H1 (cell line): Measurements from ENCODE around the gene MRAP. TPM values are rescaled to one million over a fixed set of nuclear protein-coding genes. Genes with fewer than 3 reads are reported as not detected.

Experiments
- CTCF ChIA-PET: fragments of 300-600 bp; sonication (Branson Sonifier 250); formaldehyde crosslinking; loops from one replicate; lab custom pipeline; 2021; ENCODE audit not compliant: partially characterized antibody; lab: Charles Lee
- POLR2A ChIA-PET: fragments of 300-600 bp; sonication (Branson Sonifier 250); formaldehyde crosslinking; loops from one replicate; lab custom pipeline; 2021; ENCODE audit warnings: inconsistent platforms; ENCODE audit not compliant: partially characterized antibody; lab: Charles Lee
- DNase-seq, 2 experiments: peaks; one replicate each; pipeline versions ENCODE4 v3.0.0 to v3.0.0-alpha.2; 2010 to 2022; ENCODE audit warnings: low spot score in 2 of 2, low read depth in 1 of 2, mixed read lengths in 1 of 2
- FAIRE-seq: peaks from 2 replicates; lab custom pipeline; 2011; peaks lifted over from hg19 to GRCh38; lab: Jason Lieb, UNC
- H2AFZ ChIP-seq: 2 replicates; pipeline ENCODE4 v1.8.1; 2012; ENCODE audit warnings: low read length, inconsistent platforms
- H2AK5ac ChIP-seq: 2 replicates; pipeline ENCODE4 v1.6.1; 2013; ENCODE audit warnings: low read depth, low read length
- H2BK120ac ChIP-seq: replicated peaks from 2 replicates; pipeline ENCODE3; 2013; ENCODE audit warnings: low read depth, low read length, inconsistent platforms
- H2BK12ac ChIP-seq: 2 replicates; pipeline ENCODE4 v1.6.1; 2013; ENCODE audit warnings: low read depth, low read length
- H2BK15ac ChIP-seq: 2 replicates; pipeline ENCODE4 v1.6.1; 2013; ENCODE audit warnings: low read length
- H2BK20ac ChIP-seq: 2 replicates; pipeline ENCODE4 v1.6.1; 2013; ENCODE audit warnings: low read length
- H2BK5ac ChIP-seq: 2 replicates; pipeline ENCODE4 v1.6.1; 2013; ENCODE audit warnings: low read depth, low read length
- H3K14ac ChIP-seq: 2 replicates; pipeline ENCODE4 v1.6.1; 2013; ENCODE audit warnings: inconsistent platforms; ENCODE audit not compliant: insufficient read length
- H3K18ac ChIP-seq: 2 replicates; pipeline ENCODE4 v1.6.1; 2013; ENCODE audit warnings: low read length; ENCODE audit errors: extremely low read depth
- H3K23ac ChIP-seq: 2 replicates; pipeline ENCODE4 v1.6.1; 2013; ENCODE audit warnings: inconsistent platforms; ENCODE audit not compliant: insufficient read length
- H3K23me2 ChIP-seq: 2 replicates; pipeline ENCODE4 v1.6.1; 2013; ENCODE audit warnings: low read depth, low read length
- H3K27ac ChIP-seq: 2 replicates; pipeline ENCODE4 v1.6.1; 2011; ENCODE audit warnings: low read depth, low read length, inconsistent platforms
- H3K27me3 ChIP-seq, 4 experiments: replicated peaks in 1 of 4; 1 replicate in 1 of 4; 2 replicates in 3 of 4; pipeline versions ENCODE4 v1.6.1 to v1.8.1; 2011 to 2013; ENCODE audit warnings: low read length in 3 of 4, mild to moderate bottlenecking in 3 of 4, inconsistent platforms in 2 of 4, mixed read lengths in 2 of 4, moderate library complexity in 1 of 4; ENCODE audit not compliant: control insufficient read depth in 3 of 4, insufficient read depth in 3 of 4; ENCODE audit errors: extremely low read depth in 1 of 4
- H3K36me3 ChIP-seq, 4 experiments: 2 replicates each; pipeline versions ENCODE4 v1.6.1 to v1.8.1; 2011 to 2013; ENCODE audit warnings: mild to moderate bottlenecking in 4 of 4, low read length in 3 of 4, moderate library complexity in 2 of 4, control low read depth in 1 of 4, inconsistent platforms in 1 of 4; ENCODE audit not compliant: insufficient read depth in 4 of 4, control insufficient read depth in 2 of 4
- H3K4ac ChIP-seq: replicated peaks from 2 replicates; pipeline ENCODE3; 2013; ENCODE audit warnings: low read length, low read depth, mixed read lengths, inconsistent platforms; ENCODE audit not compliant: insufficient read length
- H3K4me1 ChIP-seq, 4 experiments: replicated peaks in 1 of 4; 1 replicate in 1 of 4; 2 replicates in 3 of 4; pipeline versions ENCODE4 v1.6.1 to v1.8.1; 2011 to 2013; ENCODE audit warnings: low read length in 3 of 4, inconsistent platforms in 2 of 4, mixed read lengths in 1 of 4; ENCODE audit not compliant: insufficient read depth in 4 of 4, control insufficient read depth in 3 of 4
- H3K4me2 ChIP-seq, 2 experiments: 2 replicates each; pipeline versions ENCODE4 v1.6.1 to v1.8.1; 2011 to 2013; ENCODE audit warnings: low read depth in 2 of 2, low read length in 2 of 2, control low read depth in 1 of 2, inconsistent platforms in 1 of 2, mild to moderate bottlenecking in 1 of 2; ENCODE audit not compliant: insufficient read depth in 1 of 2
- H3K4me3 ChIP-seq, 4 experiments: fragments of 200-600, 300-600 bp in 1 of 4; sonication (generic), shearing (Covaris generic), sonication (Bioruptor Twin) in 1 of 4; 2 replicates each; pipeline versions ENCODE4 v1.5.1 to v1.8.1; 2011 to 2016; ENCODE audit warnings: low read length in 4 of 4, low read depth in 3 of 4, control low read depth in 2 of 4, inconsistent platforms in 2 of 4, mild to moderate bottlenecking in 2 of 4, mixed read lengths in 1 of 4, moderate library complexity in 1 of 4; ENCODE audit not compliant: insufficient read depth in 2 of 4; ENCODE audit errors: extremely low read depth in 1 of 4
- H3K56ac ChIP-seq: replicated peaks from 2 replicates; pipeline ENCODE3; 2013; ENCODE audit warnings: low read depth, mild to moderate bottlenecking, mixed read lengths, low read length, inconsistent platforms; ENCODE audit not compliant: insufficient read length
- H3K79me1 ChIP-seq: 2 replicates; pipeline ENCODE4 v1.6.1; 2013; ENCODE audit warnings: low read depth, low read length, control low read depth
- H3K79me2 ChIP-seq, 2 experiments: 2 replicates each; pipeline versions ENCODE4 v1.6.1 to v1.8.1; 2012 to 2013; ENCODE audit warnings: low read length in 2 of 2, mild to moderate bottlenecking in 2 of 2, inconsistent platforms in 1 of 2; ENCODE audit not compliant: insufficient read depth in 2 of 2, control insufficient read depth in 1 of 2
- H3K9ac ChIP-seq, 4 experiments: replicated peaks in 1 of 4; 1 replicate in 1 of 4; 2 replicates in 3 of 4; pipeline versions ENCODE4 v1.6.1 to v1.8.1; 2011 to 2013; ENCODE audit warnings: low read depth in 3 of 4, low read length in 3 of 4, control low read depth in 2 of 4, mild to moderate bottlenecking in 2 of 4, moderate library complexity in 2 of 4, inconsistent platforms in 1 of 4; ENCODE audit errors: extremely low read depth in 1 of 4
- H3K9me3 ChIP-seq, 2 experiments: 2 replicates each; pipeline versions ENCODE4 v1.6.1 to v1.8.1; 2012 to 2013; ENCODE audit warnings: mild to moderate bottlenecking in 2 of 2, moderate library complexity in 2 of 2, control low read depth in 1 of 2, inconsistent platforms in 1 of 2, low read depth in 1 of 2, low read length in 1 of 2, mixed read lengths in 1 of 2; ENCODE audit not compliant: insufficient read depth in 2 of 2
- H4K20me1 ChIP-seq, 2 experiments: replicated peaks in 1 of 2; 2 replicates each; pipeline versions ENCODE3 to v1.8.1; 2011 to 2013; ENCODE audit warnings: inconsistent platforms in 2 of 2, low read length in 2 of 2, mild to moderate bottlenecking in 1 of 2; ENCODE audit not compliant: insufficient read depth in 2 of 2, control insufficient read depth in 1 of 2
- H4K5ac ChIP-seq: 2 replicates; pipeline ENCODE4 v1.6.1; 2013; ENCODE audit warnings: low read length, low read depth, mixed read lengths, inconsistent platforms; ENCODE audit not compliant: insufficient read length
- H4K8ac ChIP-seq: 2 replicates; pipeline ENCODE4 v1.8.0; 2013; ENCODE audit warnings: mild to moderate bottlenecking, moderate library complexity, low read length, inconsistent platforms; ENCODE audit not compliant: insufficient read depth; ENCODE audit errors: extremely low read depth
- H4K91ac ChIP-seq: replicated peaks from 2 replicates; pipeline ENCODE3; 2013; ENCODE audit warnings: low read length, mixed read lengths, inconsistent platforms; ENCODE audit not compliant: insufficient read length
- ATF3 ChIP-seq: IDR thresholded peaks from 2 replicates; pipeline ENCODE4 v1.6.1; 2011; ENCODE audit warnings: low read depth, mild to moderate bottlenecking, low read length; ENCODE audit not compliant: insufficient read depth
- BACH1 ChIP-seq: IDR thresholded peaks from 2 replicates; pipeline ENCODE4 v1.6.1; 2012; ENCODE audit warnings: low read length, improper control_type of control experiment
- CREB1 ChIP-seq: IDR thresholded peaks from 2 replicates; pipeline ENCODE4 v1.6.1; 2012; ENCODE audit warnings: inconsistent platforms
- RAD21 ChIP-seq, 2 experiments: IDR thresholded peaks in 1 of 2; conservative IDR thresholded peaks in 1 of 2; 2 replicates each; pipeline ENCODE4 v1.6.1; 2011; ENCODE audit warnings: low read depth in 2 of 2, low read length in 2 of 2, improper control_type of control experiment in 1 of 2, inconsistent platforms in 1 of 2, mild to moderate bottlenecking in 1 of 2, moderate library complexity in 1 of 2
- TCF12 ChIP-seq: IDR thresholded peaks from 2 replicates; pipeline ENCODE4 v1.6.1; 2011; ENCODE audit warnings: low read depth, mild to moderate bottlenecking, low read length
- WGBS, 2 experiments: shearing (Covaris generic) in 1 of 2; methylation state at CpG; one replicate each; pipeline versions ENCODE4 v1.1.6 to v1.1.7; 2013 to 2015; ENCODE audit warnings: low lambda C conversion rate in 2 of 2, mixed read lengths in 2 of 2, inconsistent platforms in 1 of 2, low coverage in 1 of 2, missing lambda C conversion rate in 1 of 2; ENCODE audit not compliant: insufficient replicate concordance in 2 of 2, insufficient coverage in 1 of 2, insufficient read length in 1 of 2; ENCODE audit errors: extremely low coverage in 1 of 2, missing lambda C conversion rate in 1 of 2; 5-methylcytosine and 5-hydroxymethylcytosine counted together
- polyA plus RNA-seq, 7 experiments: library from polyadenylated mRNA; depleted of rRNA in 3 of 7; stranded (reverse) in 5 of 7; unstranded in 2 of 7; fragments of >200 nt in 5 of 7; fragments of 200-250 nt in 2 of 7; gene quantifications; 1 replicate in 5 of 7; 2 replicates in 1 of 7; 4 replicates in 1 of 7; pipeline versions ENCODE4 v1.2.1 to v1.2.3, GENCODE V29; 2011 to 2013; ENCODE audit warnings: missing spikeins in 2 of 7, mixed read lengths in 2 of 7
- total RNA-seq: library from RNA; stranded (reverse); fragmentation: NEBNext Ultra II Directional; extraction: Animal tissue kit (Norgen Biotek cat#: 25700); gene quantifications from 2 replicates; pipeline ENCODE4 v1.2.1, GENCODE V29; 2021

MRAP gene
- total and polyA plus RNA-seq, 2 of the 8 experiments (the other 6 are each of a cell fraction or from before 2014, with no cell fraction given), result not detected

DNA sequence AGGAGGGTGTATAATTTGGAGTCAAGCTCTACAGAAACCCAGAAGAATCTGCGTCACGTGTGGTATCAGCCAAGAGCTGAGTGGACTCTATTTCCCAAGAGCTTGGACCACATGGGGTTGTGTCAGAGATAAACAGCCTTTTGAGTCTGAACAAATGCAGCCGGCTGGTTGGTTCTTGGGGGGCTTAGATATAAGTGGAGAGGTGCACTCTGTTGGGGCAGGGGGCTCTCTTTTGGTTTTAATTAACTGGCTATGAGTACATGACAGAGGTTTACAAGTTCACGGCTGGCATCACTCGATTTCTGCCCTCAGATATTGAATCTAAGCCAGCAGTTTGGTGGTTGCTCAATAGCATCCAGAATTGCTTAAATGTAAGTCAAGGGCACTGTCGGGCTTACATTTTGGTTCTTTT, 501 bp upstream of the MRAP start:
- WGBS, 2 experiments, result 97% methylated on average over 6 of the region's 6 CpGs; no CpG with 5 or more reads in 1 of the 2 experiments
- Histone ChIP-seq H3K23me2 (no peaks in the 10 kb centered on the region; the same call in 1 of the 2 replicates), H3K4me2 (no peak overlapping the region), H3K27me3 (no peaks in the 10 kb centered on the region), H4K5ac (no peak overlapping the region), H2BK15ac (no peak overlapping the region), H2AK5ac (no peak overlapping the region), H4K8ac (no peak overlapping the region), H3K4me3 (no peak overlapping the region), H4K20me1 (peaks cover 0 to 7% of the 10 kb centered on the region in 2 experiments), H3K9me3 (peaks cover 0 to 3% of the 10 kb centered on the region in 2 experiments; a peak in 1 of 4 replicates), H3K18ac (no peak overlapping the region), H3K79me2 (no peaks in the 10 kb centered on the region), H3K36me3 (peaks cover 0 to 3% (median 0%) of the 10 kb centered on the region in 4 experiments; a peak in 1 of 8 replicates), H3K14ac (no peak overlapping the region), H2AFZ (no peak overlapping the region), H3K4me1 (no peaks in the 10 kb centered on the region), H2BK20ac (no peak overlapping the region), H2BK5ac (no peak overlapping the region), H2BK12ac (no peak overlapping the region), H3K4ac (no peak overlapping the region)
- POLR2A ChIA-PET, result no interaction called here
- CTCF ChIA-PET, result interaction anchor here (1.1 to 1.4 kb wide), 2 partner anchors 18 to 77 kb away, joined by 3 read pairs; no protein-coding TSS in a partner anchor
- FAIRE-seq (no peak), DNase-seq (no peak)
- TF ChIP-seq CREB1 (no peak), TCF12 (no peak), RAD21 (IDR thresholded peaks at IDR 0.05 in 1 of 2, conservative IDR thresholded peaks at IDR 0.05 in 1 of 2; ENCODE audit: low read depth in 2 of 2, low read length in 2 of 2) (no peak), BACH1 (no peak), ATF3 (no peak)
- TF ChIP-seq, all 59 proteins: peak for 0
- no peak overlapping the region for H2BK120ac ChIP-seq
- no peak overlapping the region for H3K9ac ChIP-seq
- H3K56ac ChIP-seq, result no peak overlapping the region
- H3K23ac ChIP-seq, result no peak overlapping the region
- H3K27ac ChIP-seq, result no peak overlapping the region
- H3K79me1 ChIP-seq, result no peaks in the 10 kb centered on the region
- H4K91ac ChIP-seq, result no peak overlapping the region
